Naive thymus-derived CD4-positive, alpha-beta T cell (primary cell): Measurements from ENCODE around the gene TBXAS1. TPM values are rescaled to one million over a fixed set of nuclear protein-coding genes. Genes with fewer than 3 reads are reported as not detected.

ENCODE experiments used
- ATAC-seq: fragments of 150-1000 bp; cut with Tn5 transposase; 2 replicates; pipeline ENCODE4 v1.10.0; 2021; ENCODE audit warnings: mild to moderate bottlenecking, moderate library complexity
- CTCF ChIA-PET: fragments of 350-600 bp; sonication (Branson Sonifier 250); formaldehyde crosslinking; loops from one replicate; lab custom pipeline; 2021; ENCODE audit warnings: antibody characterized with exemption; lab: Charles Lee
- POLR2A ChIA-PET: fragments of 350-600 bp; sonication (Branson Sonifier 250); formaldehyde crosslinking; loops from one replicate; lab custom pipeline; 2021; ENCODE audit warnings: antibody characterized with exemption, inconsistent platforms; lab: Charles Lee
- DNase-seq, 9 donors: peaks; one replicate each; pipeline versions ENCODE4 v3.0.0 to v3.0.0-alpha.2; 2020 to 2022; ENCODE audit warnings: mixed read lengths in 1 of 9
- H3K27ac ChIP-seq: one replicate; pipeline ENCODE4 v1.7.0; 2013; ENCODE audit warnings: mild to moderate bottlenecking, low read depth, low read length, moderate library complexity
- H3K27me3 ChIP-seq, 2 donors: one replicate each; pipeline ENCODE4 v1.7.0; 2013; ENCODE audit warnings: low read length in 2 of 2, mild to moderate bottlenecking in 2 of 2, moderate library complexity in 2 of 2; ENCODE audit not compliant: control insufficient read depth in 2 of 2, insufficient read depth in 2 of 2
- H3K36me3 ChIP-seq, 3 experiments: 1 replicate in 2 of 3; 2 replicates in 1 of 3; pipeline ENCODE4 v1.7.0; 2013; ENCODE audit warnings: low read length in 3 of 3, mild to moderate bottlenecking in 3 of 3, moderate library complexity in 1 of 3; ENCODE audit not compliant: insufficient read depth in 3 of 3, control insufficient read depth in 2 of 3
- H3K4me1 ChIP-seq, 2 donors: one replicate each; pipeline ENCODE4 v1.7.0; 2013; ENCODE audit warnings: low read length in 2 of 2, mild to moderate bottlenecking in 2 of 2, moderate library complexity in 1 of 2; ENCODE audit not compliant: control insufficient read depth in 2 of 2, insufficient read depth in 2 of 2
- H3K4me3 ChIP-seq: 2 replicates; pipeline ENCODE4 v1.7.0; 2013; ENCODE audit warnings: mild to moderate bottlenecking, low read length
- H3K9me3 ChIP-seq, 3 experiments: 1 replicate in 2 of 3; 2 replicates in 1 of 3; pipeline ENCODE4 v1.7.0; 2013; ENCODE audit warnings: low read length in 3 of 3; ENCODE audit not compliant: control insufficient read depth in 2 of 3
- H3K27ac Mint-ChIP-seq, 9 donors: one replicate each; pipeline ENCODE4 v1.8.0; 2020 to 2022; ENCODE audit warnings: mixed read lengths in 9 of 9, mild to moderate bottlenecking in 8 of 9, moderate library complexity in 5 of 9, inconsistent platforms in 2 of 9
- H3K27me3 Mint-ChIP-seq, 5 donors: one replicate each; pipeline ENCODE4 v1.8.0; 2021 to 2022; ENCODE audit warnings: mixed read lengths in 5 of 5, mild to moderate bottlenecking in 1 of 5
- H3K36me3 Mint-ChIP-seq, 5 donors: one replicate each; pipeline ENCODE4 v1.8.0; 2020 to 2022; ENCODE audit warnings: mixed read lengths in 5 of 5, mild to moderate bottlenecking in 3 of 5, inconsistent platforms in 1 of 5
- H3K4me1 Mint-ChIP-seq, 7 donors: one replicate each; pipeline ENCODE4 v1.8.0; 2020 to 2022; ENCODE audit warnings: mixed read lengths in 7 of 7, mild to moderate bottlenecking in 3 of 7, inconsistent platforms in 1 of 7
- H3K4me3 Mint-ChIP-seq, 10 donors: one replicate each; pipeline ENCODE4 v1.8.0; 2020 to 2022; ENCODE audit warnings: mild to moderate bottlenecking in 10 of 10, mixed read lengths in 10 of 10, moderate library complexity in 6 of 10, inconsistent platforms in 2 of 10
- H3K9me3 Mint-ChIP-seq, 11 donors: one replicate each; pipeline ENCODE4 v1.8.0; 2020 to 2022; ENCODE audit warnings: mixed read lengths in 11 of 11, mild to moderate bottlenecking in 4 of 11, inconsistent platforms in 1 of 11, moderate library complexity in 1 of 11
- intact Hi-C, 2 donors: fragments of 100-400 bp; cut with micrococcal nuclease; formaldehyde crosslinking; loops; one replicate each; pipeline ENCODE4 v1.15.1; 2023
- polyA plus RNA-seq, 2 donors: library from polyadenylated mRNA; unstranded; fragments of 300-500 nt; fragmentation: Illumina TruSeq; gene quantifications; one replicate each; pipeline ENCODE4 v1.2.3, GENCODE V29; 2021
- total RNA-seq, 6 experiments: library from RNA in 5 of 6; stranded (reverse) in 5 of 6; gene quantifications; 1 replicate in 5 of 6; 2 replicates in 1 of 6; pipeline ENCODE4 v1.2.3 and lab custom pipeline; 2021 to 2026

TBXAS1 gene
- total and polyA plus RNA-seq, 7 experiments from 2014 or later, result 1.9 to 70.9 (median 3.2) TPM

DNA sequence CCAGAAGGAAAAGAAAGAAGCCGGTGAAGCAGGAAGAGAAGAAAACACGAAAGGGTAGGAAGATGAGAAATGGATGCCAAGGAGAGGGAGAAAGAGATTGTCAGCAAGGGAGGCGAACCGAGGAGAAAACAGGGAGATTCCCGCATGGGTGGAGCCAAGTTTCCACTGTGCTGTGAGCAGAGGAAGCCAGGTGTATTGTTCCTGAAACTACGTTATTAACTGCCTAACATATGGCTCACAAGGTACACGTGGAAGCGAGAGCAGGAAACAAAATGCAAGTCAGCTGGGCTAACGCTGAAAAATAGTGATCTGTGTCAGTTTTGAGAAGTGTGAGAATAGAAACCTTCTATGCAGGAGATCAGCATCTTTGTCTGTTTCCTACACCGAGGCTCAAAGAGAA, 30.8 kb upstream of the TBXAS1 start:
- intact Hi-C loops, result no loop called here
- Mint-ChIP-seq H3K4me3 (peak overlapping the region in 4 of 10 donors; percentile 4 to 39 (median 14)), H3K4me1 (peaks cover 5 to 19% (median 10%) of the 10 kb centered on the region in 7 donors), H3K27ac (peak overlapping the region in 2 of 9 donors; percentile 2 to 37), H3K36me3 (peaks cover 4 to 13% (median 8%) of the 10 kb centered on the region in 5 donors), H3K9me3 (peaks cover 4 to 17% (median 9%) of the 10 kb centered on the region in 11 donors), H3K27me3 (peaks cover 0 to 7% (median 0%) of the 10 kb centered on the region in 5 donors)
- Histone ChIP-seq H3K27ac (no peak overlapping the region), H3K36me3 (no peaks in the 10 kb centered on the region), H3K4me3 (no peak overlapping the region), H3K9me3 (no peaks in the 10 kb centered on the region), H3K27me3 (no peaks in the 10 kb centered on the region), H3K4me1 (no peaks in the 10 kb centered on the region)
- ATAC-seq (no peak), DNase-seq (no peak)
- POLR2A ChIA-PET, result no interaction called here
- CTCF ChIA-PET, result interaction anchor here (1.0 kb wide), 1 partner anchor 196 kb away, joined by 3 read pairs; no protein-coding TSS in a partner anchor

DNA sequence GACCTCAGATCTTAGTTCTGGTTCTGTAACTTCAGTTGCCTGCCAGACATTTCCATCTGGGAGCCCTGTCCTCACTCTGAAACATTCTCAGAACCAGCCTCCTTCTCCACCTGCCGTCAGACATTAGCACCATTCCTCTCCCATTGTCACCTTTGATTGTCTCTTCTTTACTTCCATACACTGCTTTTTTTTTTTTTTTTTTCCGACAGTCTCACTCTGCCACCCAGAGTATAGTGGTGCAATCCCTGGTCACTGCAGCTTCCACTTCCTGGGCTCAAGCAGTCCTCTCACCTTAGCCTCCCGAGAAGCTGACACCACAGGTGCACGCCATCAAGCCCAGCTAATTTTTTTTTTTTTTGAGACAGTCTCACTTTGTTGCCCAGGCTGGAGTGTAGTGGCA, 30.2 kb upstream of the TBXAS1 start:
- ChIA-PET CTCF (interaction anchor here (1.0 to 1.4 kb wide), 3 partner anchors 153 to 197 kb away, joined by 3 to 6 read pairs (median 3); no protein-coding TSS in a partner anchor), POLR2A (no interaction called here)
- H3K27ac Mint-ChIP-seq, result no peak overlapping the region
- no peaks in the 10 kb centered on the region for H3K36me3 ChIP-seq
- H3K4me3 Mint-ChIP-seq, result no peak overlapping the region
- intact Hi-C loops, result no loop called here
- no peak overlapping the region for H3K27ac ChIP-seq
- H3K9me3 ChIP-seq, result peaks cover 0 to 1% (median 0%) of the 10 kb centered on the region in 3 experiments
- no peaks in the 10 kb centered on the region for H3K27me3 ChIP-seq
- peaks cover 4 to 23% (median 10%) of the 10 kb centered on the region in 11 donors for H3K9me3 Mint-ChIP-seq
- peaks cover 0 to 7% (median 0%) of the 10 kb centered on the region in 5 donors for H3K27me3 Mint-ChIP-seq
- ATAC-seq, result no peak
- no peak for DNase-seq
- H3K4me1 ChIP-seq, result no peaks in the 10 kb centered on the region
- H3K4me1 Mint-ChIP-seq, result peaks cover 5 to 19% (median 10%) of the 10 kb centered on the region in 7 donors
- H3K4me3 ChIP-seq, result no peak overlapping the region
- H3K36me3 Mint-ChIP-seq, result peaks cover 4 to 13% (median 8%) of the 10 kb centered on the region in 5 donors

DNA sequence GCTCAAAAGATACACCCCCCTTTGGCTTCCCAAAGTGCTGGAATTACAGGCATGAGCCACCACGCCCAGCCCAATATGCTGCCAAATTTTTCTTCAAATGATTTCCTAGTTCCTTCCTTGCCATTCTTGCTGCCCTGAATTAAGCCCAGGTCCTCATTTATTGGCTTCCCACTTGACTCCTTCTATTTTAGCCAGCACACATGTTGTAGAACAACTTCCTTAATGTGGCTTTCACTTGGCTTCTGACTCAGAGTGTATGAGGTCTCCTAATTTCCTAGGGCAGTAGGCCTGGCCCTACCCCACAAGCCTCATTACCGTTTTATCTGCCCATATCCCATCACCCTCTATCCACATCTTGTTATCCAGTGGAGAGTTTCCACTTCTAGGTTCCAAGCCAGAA, 29.5 kb upstream of the TBXAS1 start:
- Mint-ChIP-seq H3K36me3 (peaks cover 4 to 15% (median 8%) of the 10 kb centered on the region in 5 donors), H3K4me1 (peaks cover 5 to 19% (median 10%) of the 10 kb centered on the region in 7 donors), H3K27me3 (peaks cover 0 to 7% (median 0%) of the 10 kb centered on the region in 5 donors), H3K9me3 (peaks cover 4 to 27% (median 14%) of the 10 kb centered on the region in 11 donors), H3K27ac (no peak overlapping the region), H3K4me3 (no peak overlapping the region)
- H3K36me3 ChIP-seq, result no peaks in the 10 kb centered on the region
- no peak overlapping the region for H3K4me3 ChIP-seq
- peak; percentile 77 for ATAC-seq
- peaks cover 0 to 5% (median 0%) of the 10 kb centered on the region in 3 experiments for H3K9me3 ChIP-seq
- H3K4me1 ChIP-seq, result no peaks in the 10 kb centered on the region
- ChIA-PET POLR2A (interaction anchor here (0.6 to 1.0 kb wide), 2 partner anchors 11 to 15 kb away, joined by 3 to 4 read pairs; no protein-coding TSS in a partner anchor), CTCF (interaction anchor here (1.2 to 1.4 kb wide), 2 partner anchors 154 to 181 kb away, joined by 3 to 6 read pairs; no protein-coding TSS in a partner anchor)
- no peaks in the 10 kb centered on the region for H3K27me3 ChIP-seq
- H3K27ac ChIP-seq, result no peak overlapping the region
- intact Hi-C loops, result no loop called here
- DNase-seq, result no peak

DNA sequence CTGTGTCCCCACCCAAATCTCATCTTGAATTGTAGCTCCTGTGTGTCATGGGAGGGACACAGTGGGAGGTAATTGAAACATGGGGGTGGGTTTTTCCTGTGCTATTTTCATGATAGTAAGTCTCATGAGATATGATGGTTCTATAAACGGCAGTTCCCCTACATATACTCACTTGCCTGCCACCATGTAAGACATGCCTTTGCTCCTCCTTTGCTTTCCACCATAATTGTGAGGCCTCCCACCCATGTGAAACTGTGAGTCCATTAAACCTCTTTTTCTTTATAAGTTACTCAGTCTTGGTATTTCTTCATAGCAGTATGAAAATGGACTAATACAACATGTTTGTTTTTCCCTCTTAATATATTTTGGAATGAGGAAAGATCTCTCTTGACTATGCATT, 24.5 kb upstream of the TBXAS1 start:
- ATAC-seq (no peak), DNase-seq (no peak)
- no peak overlapping the region for H3K4me3 Mint-ChIP-seq
- Histone ChIP-seq H3K9me3 (peaks cover 0 to 5% (median 0%) of the 10 kb centered on the region in 3 experiments), H3K36me3 (no peaks in the 10 kb centered on the region), H3K27me3 (no peaks in the 10 kb centered on the region), H3K4me1 (no peaks in the 10 kb centered on the region), H3K4me3 (no peak overlapping the region), H3K27ac (no peak overlapping the region)
- H3K4me1 Mint-ChIP-seq, result peaks cover 0 to 9% (median 0%) of the 10 kb centered on the region in 7 donors
- peaks cover 0 to 22% (median 5%) of the 10 kb centered on the region in 5 donors for H3K27me3 Mint-ChIP-seq
- ChIA-PET CTCF (no interaction called here), POLR2A (no interaction called here)
- no peak overlapping the region for H3K27ac Mint-ChIP-seq
- peaks cover 0 to 27% (median 16%) of the 10 kb centered on the region in 11 donors for H3K9me3 Mint-ChIP-seq
- H3K36me3 Mint-ChIP-seq, result peaks cover 4 to 14% (median 8%) of the 10 kb centered on the region in 5 donors
- intact Hi-C loops, result loop anchor here in 1 of 2 donors (10.0 kb wide), 1 partner anchor 150 kb away; no protein-coding TSS in a partner anchor

DNA sequence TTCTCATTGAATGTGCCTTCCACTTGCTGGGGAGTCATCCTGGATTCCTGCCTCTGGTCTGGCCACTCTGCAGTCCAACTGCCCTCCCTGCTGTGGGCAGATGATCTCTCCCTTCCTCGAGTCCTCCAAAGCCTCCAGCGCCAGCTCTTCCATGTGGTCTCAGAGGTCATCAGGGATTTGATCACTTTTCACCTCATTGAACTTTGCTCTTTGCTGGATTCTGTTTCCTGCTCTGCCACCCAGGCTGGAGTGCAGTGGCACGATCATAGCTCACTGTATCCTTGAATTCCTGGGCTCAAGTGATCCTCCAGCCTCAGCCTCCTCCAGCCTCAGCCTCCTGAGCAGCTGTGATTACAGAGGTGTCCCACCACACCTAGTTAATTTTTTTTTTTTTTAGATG, 22.1 kb upstream of the TBXAS1 start:
- ChIA-PET POLR2A (no interaction called here), CTCF (no interaction called here)
- Histone ChIP-seq H3K4me3 (no peak overlapping the region), H3K4me1 (no peaks in the 10 kb centered on the region), H3K9me3 (peaks cover 0 to 5% (median 0%) of the 10 kb centered on the region in 3 experiments), H3K36me3 (no peaks in the 10 kb centered on the region), H3K27ac (no peak overlapping the region), H3K27me3 (no peaks in the 10 kb centered on the region)
- Mint-ChIP-seq H3K9me3 (peaks cover 0 to 23% (median 16%) of the 10 kb centered on the region in 11 donors), H3K4me3 (no peak overlapping the region), H3K36me3 (peaks cover 4 to 14% (median 8%) of the 10 kb centered on the region in 5 donors), H3K27ac (no peak overlapping the region), H3K27me3 (peaks cover 0 to 22% (median 5%) of the 10 kb centered on the region in 5 donors), H3K4me1 (peaks cover 0 to 7% (median 0%) of the 10 kb centered on the region in 7 donors)
- intact Hi-C loops, result loop anchor here in 1 of 2 donors (10.0 kb wide), 1 partner anchor 148 kb away; no protein-coding TSS in a partner anchor
- ATAC-seq (no peak), DNase-seq (no peak)

DNA sequence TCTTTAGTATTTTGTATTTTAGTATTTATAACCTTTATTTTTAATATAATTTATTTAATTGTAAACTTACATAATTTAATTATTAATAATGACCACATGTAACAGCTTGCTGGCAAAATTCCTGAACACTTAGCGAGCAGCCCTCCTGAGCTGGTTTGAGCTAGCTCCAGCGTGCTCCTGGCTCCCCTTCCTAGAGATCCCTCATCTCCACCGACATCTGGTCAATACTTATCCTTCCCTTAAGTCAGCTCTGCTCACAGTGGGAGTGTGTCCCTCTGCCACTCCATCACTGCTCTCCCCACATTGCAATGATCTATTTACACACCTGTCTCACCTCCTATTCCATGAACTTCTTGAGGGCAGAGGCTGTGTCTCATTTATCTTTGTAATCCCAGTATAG, 20.6 kb upstream of the TBXAS1 start:
- Histone ChIP-seq H3K36me3 (no peaks in the 10 kb centered on the region), H3K27me3 (no peaks in the 10 kb centered on the region), H3K4me1 (no peaks in the 10 kb centered on the region), H3K4me3 (no peak overlapping the region), H3K27ac (no peak overlapping the region), H3K9me3 (peaks cover 0 to 5% (median 0%) of the 10 kb centered on the region in 3 experiments)
- Mint-ChIP-seq H3K4me1 (peaks cover 0 to 10% (median under 1%) of the 10 kb centered on the region in 7 donors), H3K27ac (no peak overlapping the region), H3K4me3 (no peak overlapping the region), H3K36me3 (peaks cover 0 to 6% (median 2%) of the 10 kb centered on the region in 5 donors), H3K27me3 (peaks cover 0 to 16% (median 2%) of the 10 kb centered on the region in 5 donors), H3K9me3 (peaks cover 0 to 13% (median 6%) of the 10 kb centered on the region in 11 donors)
- intact Hi-C loops, result loop anchor here in 1 of 2 donors (10.0 kb wide), 1 partner anchor 146 kb away; no protein-coding TSS in a partner anchor
- DNase-seq (no peak), ATAC-seq (no peak)
- CTCF ChIA-PET, result no interaction called here
- POLR2A ChIA-PET, result interaction anchor here (0.9 kb wide), 1 partner anchor 830 kb away, joined by 4 read pairs; no protein-coding TSS in a partner anchor
